Right lobe of liver (tissue), 4 donors: ENCODE results near the gene KRTAP26-1.

Experiments used
- POLR2A ChIP-seq: fragments of 450-650 bp; IDR thresholded peaks from one replicate; pipeline ENCODE4 v1.6.1; 2017; ENCODE audit warnings: antibody characterized with exemption, mild to moderate bottlenecking
- TF ChIP-seq, protein P1 (sequence below), 4 donors: fragments of 200-600 bp in 3 of 4; fragments of 450-650 bp in 1 of 4; IDR thresholded peaks; one replicate each; pipeline versions ENCODE4 v1.5.1 to v1.8.0; 2016 to 2022; ENCODE audit warnings: antibody characterized with exemption in 4 of 4, mild to moderate bottlenecking in 2 of 4
- donor health status: DM: no; HTN: no; CAD: no.
- donor health status: DM: no; HTN: no; CAD: no.
- donor health status: DM: no; HTN: yes; CAD: no.

DNA sequence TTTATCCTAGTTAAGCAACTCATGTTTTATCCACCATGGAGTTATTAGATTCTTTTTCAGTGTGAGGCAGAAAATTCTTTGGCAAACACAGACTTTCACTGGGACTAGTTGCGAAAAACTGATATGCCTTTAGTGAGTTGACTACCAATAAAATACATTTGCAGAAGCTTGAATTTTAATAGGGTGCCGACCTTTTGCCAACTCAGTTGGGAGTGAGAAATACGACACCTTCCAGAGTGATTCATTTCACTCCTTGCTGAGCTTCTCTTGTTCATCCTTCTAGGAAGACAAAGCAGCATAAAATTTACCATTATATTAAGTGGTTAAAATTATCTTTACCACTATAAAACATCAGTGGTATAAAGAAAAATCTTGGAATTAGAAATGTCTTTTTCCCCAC lies 29.5 kb upstream of the KRTAP26-1 start:
- TF ChIP-seq, protein P1, sequence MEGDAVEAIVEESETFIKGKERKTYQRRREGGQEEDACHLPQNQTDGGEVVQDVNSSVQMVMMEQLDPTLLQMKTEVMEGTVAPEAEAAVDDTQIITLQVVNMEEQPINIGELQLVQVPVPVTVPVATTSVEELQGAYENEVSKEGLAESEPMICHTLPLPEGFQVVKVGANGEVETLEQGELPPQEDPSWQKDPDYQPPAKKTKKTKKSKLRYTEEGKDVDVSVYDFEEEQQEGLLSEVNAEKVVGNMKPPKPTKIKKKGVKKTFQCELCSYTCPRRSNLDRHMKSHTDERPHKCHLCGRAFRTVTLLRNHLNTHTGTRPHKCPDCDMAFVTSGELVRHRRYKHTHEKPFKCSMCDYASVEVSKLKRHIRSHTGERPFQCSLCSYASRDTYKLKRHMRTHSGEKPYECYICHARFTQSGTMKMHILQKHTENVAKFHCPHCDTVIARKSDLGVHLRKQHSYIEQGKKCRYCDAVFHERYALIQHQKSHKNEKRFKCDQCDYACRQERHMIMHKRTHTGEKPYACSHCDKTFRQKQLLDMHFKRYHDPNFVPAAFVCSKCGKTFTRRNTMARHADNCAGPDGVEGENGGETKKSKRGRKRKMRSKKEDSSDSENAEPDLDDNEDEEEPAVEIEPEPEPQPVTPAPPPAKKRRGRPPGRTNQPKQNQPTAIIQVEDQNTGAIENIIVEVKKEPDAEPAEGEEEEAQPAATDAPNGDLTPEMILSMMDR (IDR thresholded peaks at IDR 0.05) = no peak
- no peak for TF ChIP-seq POLR2A
